ENCODE measurements around the gene MUC5AC. TPM values are rescaled to one million over a fixed set of nuclear protein-coding genes. Genes with fewer than 3 reads are reported as not detected.

The MUC5AC gene
- polyA plus RNA-seq, 1 donor from 2014 or later: not detected

- Histone ChIP-seq H3K27ac (ENCODE audit: low read length) (no peak overlapping the region), H3K4me3 (ENCODE audit: low read length) (no peak overlapping the region), H3K9me2 (ENCODE audit: insufficient read depth, low read length) (no peaks in the 10 kb centered on the region), H3K9me3 (ENCODE audit: low read length) (peaks cover under 1% of the 10 kb centered on the region), H3K27me3 (ENCODE audit: insufficient read depth, low read depth, low read length) (no peaks in the 10 kb centered on the region), H3K79me2 (replicated peaks; ENCODE audit: insufficient read depth, low read length) (no peaks in the 10 kb centered on the region), H3K9ac (ENCODE audit: low read length) (no peak overlapping the region), H4K20me1 (ENCODE audit: insufficient read depth) (no peaks in the 10 kb centered on the region), H2AFZ (ENCODE audit: low read depth, low read length) (no peak overlapping the region), H3K36me3 (ENCODE audit: insufficient read depth, low read length) (no peaks in the 10 kb centered on the region), H3F3A (ENCODE audit: insufficient read depth, low read length, poor library complexity, severe bottlenecking) (no peaks in the 10 kb centered on the region), H3K4me2 (ENCODE audit: low read length) (no peak overlapping the region)
- TF ChIP-seq SMC3 (conservative IDR thresholded peaks at IDR 0.05; ENCODE audit: poor library complexity) (no peak), CTCF (IDR thresholded peaks at IDR 0.05; ENCODE audit: poor library complexity, severe bottlenecking) (no peak), EZH2 (IDR thresholded peaks at IDR 0.05; ENCODE audit: borderline replicate concordance, insufficient read depth, low read length, poor library complexity, severe bottlenecking) (no peak), REST (IDR thresholded peaks at IDR 0.05; ENCODE audit: borderline replicate concordance) (no peak), MXI1 (conservative IDR thresholded peaks at IDR 0.05; ENCODE audit: poor library complexity, severe bottlenecking) (no peak), POLR2AphosphoS5 (IDR thresholded peaks at IDR 0.05) (no peak), TAF1 (IDR thresholded peaks at IDR 0.05; ENCODE audit: low read depth) (no peak), EP300 (conservative IDR thresholded peaks at IDR 0.05; ENCODE audit: poor library complexity, severe bottlenecking) (no peak), RAD21 (conservative IDR thresholded peaks at IDR 0.05) (no peak)
Measured at GRCh38 chr11:1206391-1207271, 48.9 kb downstream of the MUC5AC start.

GRCh38 chr11:1207401-1208143 lies 49.8 kb downstream of the MUC5AC start:
- H3K36me3 ChIP-seq (ENCODE audit: insufficient read depth, low read length): no peaks in the 10 kb centered on the region

More at GRCh38 chr11:1207401-1208143, 49.8 kb downstream of the MUC5AC start:
- H3K79me2 ChIP-seq (replicated peaks; ENCODE audit: insufficient read depth, low read length): no peaks in the 10 kb centered on the region
- H3K9me3 ChIP-seq (ENCODE audit: low read length): peaks cover 8% of the 10 kb centered on the region
- H3K27me3 ChIP-seq (ENCODE audit: insufficient read depth, low read depth, low read length): no peaks in the 10 kb centered on the region
- TF ChIP-seq RAD21 (conservative IDR thresholded peaks at IDR 0.05): no peak
- no peak for TF ChIP-seq SMC3 (conservative IDR thresholded peaks at IDR 0.05; ENCODE audit: poor library complexity)
- TF ChIP-seq MXI1 (conservative IDR thresholded peaks at IDR 0.05; ENCODE audit: poor library complexity, severe bottlenecking): no peak
- TF ChIP-seq TAF1 (IDR thresholded peaks at IDR 0.05; ENCODE audit: low read depth): no peak
- no peak for TF ChIP-seq REST (IDR thresholded peaks at IDR 0.05; ENCODE audit: borderline replicate concordance)
- TF ChIP-seq EZH2 (IDR thresholded peaks at IDR 0.05; ENCODE audit: borderline replicate concordance, insufficient read depth, low read length, poor library complexity, severe bottlenecking): no peak
- no peak for TF ChIP-seq POLR2AphosphoS5 (IDR thresholded peaks at IDR 0.05)
- TF ChIP-seq EP300 (conservative IDR thresholded peaks at IDR 0.05; ENCODE audit: poor library complexity, severe bottlenecking): no peak
- no peak for TF ChIP-seq CTCF (IDR thresholded peaks at IDR 0.05; ENCODE audit: poor library complexity, severe bottlenecking)
- no peak overlapping the region for H3K27ac ChIP-seq (ENCODE audit: low read length)
- no peak overlapping the region for H3K4me3 ChIP-seq (ENCODE audit: low read length)
- H3K9me2 ChIP-seq (ENCODE audit: insufficient read depth, low read length): no peaks in the 10 kb centered on the region
- no peaks in the 10 kb centered on the region for H4K20me1 ChIP-seq (ENCODE audit: insufficient read depth)
- H3F3A ChIP-seq (ENCODE audit: insufficient read depth, low read length, poor library complexity, severe bottlenecking): no peaks in the 10 kb centered on the region
- no peak overlapping the region for H3K4me2 ChIP-seq (ENCODE audit: low read length)
- no peak overlapping the region for H2AFZ ChIP-seq (ENCODE audit: low read depth, low read length)
- H3K9ac ChIP-seq (ENCODE audit: low read length): no peak overlapping the region
